GM19452 (cell line): ENCODE measurements around the gene LILRB5.
"Not testable (repeated sequence)": the region's sequence is repeated elsewhere in the genome, so short reads cannot be mapped to it uniquely, and the experiment has no call there.

ENCODE experiments used
- ATAC-seq: cut with Tn5 transposase; IDR thresholded peaks from one replicate; pipeline ENCODE4 v1.9.1; 2021; ENCODE audit not compliant: unreplicated experiment

The LILRB5 gene

DNA sequence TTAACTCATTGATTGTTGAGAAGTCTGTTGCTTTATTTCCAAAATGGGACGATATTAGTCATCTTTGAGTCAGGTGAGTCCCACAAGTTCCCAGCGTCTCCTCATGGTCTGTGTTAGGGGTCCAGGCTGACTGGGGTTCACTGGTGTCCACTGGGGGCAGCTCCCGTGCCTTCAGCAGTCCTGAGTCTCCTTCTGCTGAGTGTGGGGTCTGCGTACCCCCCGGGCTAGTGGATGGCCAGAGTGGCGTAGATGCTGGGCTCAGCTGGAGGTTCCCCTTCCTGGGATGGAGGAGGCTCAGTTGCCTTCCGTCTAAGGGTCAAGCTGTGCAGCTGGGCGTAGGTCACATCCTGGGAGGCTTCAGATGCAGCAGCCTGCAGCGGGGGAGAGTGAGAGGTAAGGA is 40.2 kb downstream of the LILRB5 start:
- ATAC-seq: no peak

DNA sequence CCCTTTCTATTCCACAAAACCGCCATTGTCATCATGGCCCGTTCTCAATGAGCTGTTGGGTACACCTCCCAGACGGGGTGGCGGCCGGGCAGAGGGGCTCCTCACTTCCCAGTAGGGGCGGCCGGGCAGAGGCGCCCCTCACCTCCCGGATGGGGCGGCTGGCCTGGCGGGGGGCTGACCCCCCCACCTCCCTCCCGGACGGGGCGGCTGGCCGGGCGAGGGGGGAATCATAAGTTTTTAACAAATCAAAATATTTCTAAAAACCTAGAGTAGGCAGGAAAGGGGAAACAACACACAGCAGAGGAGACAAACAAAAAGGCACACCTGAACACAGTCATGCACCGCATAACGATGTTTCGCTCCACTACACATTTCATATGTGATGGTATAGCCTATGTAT is 42.3 kb downstream of the LILRB5 start:
- ATAC-seq: not testable (repeated sequence)

DNA sequence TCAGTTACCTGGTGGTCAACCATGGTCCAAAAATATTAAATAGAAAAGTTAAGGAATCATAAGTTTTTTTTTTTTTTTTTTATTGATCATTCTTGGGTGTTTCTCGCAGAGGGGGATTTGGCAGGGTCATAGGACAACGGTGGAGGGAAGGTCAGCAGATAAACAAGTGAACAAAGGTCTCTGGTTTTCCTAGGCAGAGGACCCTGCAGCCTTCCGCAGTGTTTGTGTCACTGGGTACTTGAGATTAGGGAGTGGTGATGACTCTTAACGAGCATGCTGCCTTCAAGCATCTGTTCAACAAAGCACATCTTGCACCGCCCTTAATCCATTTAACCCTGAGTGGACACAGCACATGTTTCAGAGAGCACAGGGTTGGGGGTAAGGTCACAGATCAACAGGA is 42.9 kb downstream of the LILRB5 start:
- ATAC-seq: not testable (repeated sequence)

DNA sequence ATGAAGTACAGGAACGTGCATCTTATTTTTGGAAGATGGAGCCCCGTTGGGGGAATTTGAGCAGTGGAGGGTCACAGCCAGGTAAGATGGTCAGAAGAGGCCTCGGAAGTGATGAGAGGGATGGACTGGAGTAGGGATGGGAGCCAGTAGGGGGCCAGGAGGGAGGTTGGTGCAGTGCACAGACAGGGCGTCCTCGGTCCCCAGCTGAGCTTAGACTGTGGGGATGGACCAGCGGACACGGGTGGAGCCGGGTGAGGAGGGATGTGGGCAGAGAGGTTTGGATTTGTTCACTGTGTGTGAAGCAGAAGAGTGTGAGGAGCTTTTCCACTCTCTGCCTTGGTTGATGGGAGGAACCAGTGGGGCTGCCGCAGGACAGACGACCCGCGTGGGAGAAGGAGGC is 45.8 kb downstream of the LILRB5 start:
- no peak for ATAC-seq

DNA sequence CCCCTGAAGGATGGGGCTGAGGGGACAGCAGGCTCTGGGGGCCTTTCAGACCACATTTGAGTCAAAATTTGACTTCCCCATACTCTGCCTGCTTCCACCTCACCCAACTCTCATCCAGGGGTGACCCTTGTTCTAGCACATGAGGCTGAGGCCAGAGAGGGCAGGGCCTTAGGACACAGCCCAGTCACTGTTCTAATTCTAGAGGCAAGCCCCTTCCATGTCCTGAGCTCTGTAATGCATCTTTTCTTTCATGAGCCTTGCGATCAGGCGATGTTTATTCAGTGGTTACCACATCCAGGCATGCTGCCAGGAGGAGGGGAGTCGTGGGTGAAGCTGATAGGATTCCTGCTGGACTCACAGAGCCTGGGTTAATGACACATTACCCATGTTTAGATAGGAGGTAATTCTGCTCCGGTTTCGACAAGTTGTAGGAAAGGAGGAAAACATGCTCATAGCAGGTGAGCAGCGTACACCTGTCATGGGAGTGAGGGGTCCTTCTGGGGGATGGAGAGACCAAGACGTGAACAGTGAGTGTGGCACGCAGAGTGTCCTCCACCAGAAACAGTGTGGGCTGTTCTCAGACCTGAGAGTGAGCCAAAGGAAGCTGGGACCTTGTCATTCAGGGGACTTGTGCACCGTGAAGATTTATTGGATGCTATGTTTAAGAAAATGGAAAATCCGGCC is 47.1 kb downstream of the LILRB5 start:
- no peak for ATAC-seq

DNA sequence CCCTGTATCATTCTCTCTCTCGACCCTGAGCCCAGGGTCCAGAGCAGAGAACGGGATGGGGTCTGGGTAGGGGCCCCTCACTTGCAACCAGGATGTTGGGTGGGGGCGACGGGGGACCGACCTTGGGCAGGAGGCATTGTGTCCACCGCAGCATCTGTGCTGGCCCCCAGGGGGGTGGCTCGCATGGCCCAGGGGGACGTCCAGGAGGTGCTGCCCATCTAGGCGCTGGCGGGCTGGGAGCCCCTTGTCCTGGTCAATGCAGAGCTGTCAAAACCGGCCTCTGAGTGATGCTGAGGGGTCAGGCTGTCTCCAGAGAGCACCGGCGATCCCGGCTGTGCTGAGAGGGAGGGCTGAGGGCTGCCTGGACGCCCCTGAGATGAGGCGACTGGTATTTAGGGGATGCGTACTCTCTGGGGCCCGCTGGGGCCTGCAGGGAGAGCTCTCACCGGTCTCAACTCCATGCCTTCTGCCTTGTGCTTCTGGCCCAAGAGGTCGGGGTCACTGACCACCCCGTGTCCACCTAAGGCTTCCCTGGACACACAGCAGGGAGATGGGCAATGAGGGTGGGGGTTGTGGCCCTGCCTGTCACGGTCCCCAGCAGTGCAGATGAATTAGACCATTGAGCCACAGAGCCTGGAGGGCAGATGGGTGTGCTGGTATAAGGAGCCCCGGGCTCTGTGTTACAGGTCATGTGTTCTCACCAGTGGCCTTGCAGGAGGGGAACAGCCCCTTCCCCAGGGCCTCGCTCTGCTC is 47.8 kb downstream of the LILRB5 start:
- no peak for ATAC-seq

DNA sequence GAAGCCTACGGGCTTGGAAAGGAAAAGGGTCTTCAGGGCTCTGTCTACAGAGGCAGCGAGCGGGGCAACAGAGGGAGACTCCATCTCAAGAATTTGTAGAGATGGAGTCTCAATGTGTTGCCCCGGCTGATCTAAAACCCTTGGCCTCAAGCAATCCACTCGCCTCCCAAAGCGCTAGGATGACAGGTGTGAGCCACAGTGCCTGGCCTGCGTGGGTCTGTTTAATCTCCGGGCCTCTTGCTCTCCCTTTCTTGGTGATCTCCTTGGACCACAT is 48.4 kb downstream of the LILRB5 start:
- no peak for ATAC-seq

DNA sequence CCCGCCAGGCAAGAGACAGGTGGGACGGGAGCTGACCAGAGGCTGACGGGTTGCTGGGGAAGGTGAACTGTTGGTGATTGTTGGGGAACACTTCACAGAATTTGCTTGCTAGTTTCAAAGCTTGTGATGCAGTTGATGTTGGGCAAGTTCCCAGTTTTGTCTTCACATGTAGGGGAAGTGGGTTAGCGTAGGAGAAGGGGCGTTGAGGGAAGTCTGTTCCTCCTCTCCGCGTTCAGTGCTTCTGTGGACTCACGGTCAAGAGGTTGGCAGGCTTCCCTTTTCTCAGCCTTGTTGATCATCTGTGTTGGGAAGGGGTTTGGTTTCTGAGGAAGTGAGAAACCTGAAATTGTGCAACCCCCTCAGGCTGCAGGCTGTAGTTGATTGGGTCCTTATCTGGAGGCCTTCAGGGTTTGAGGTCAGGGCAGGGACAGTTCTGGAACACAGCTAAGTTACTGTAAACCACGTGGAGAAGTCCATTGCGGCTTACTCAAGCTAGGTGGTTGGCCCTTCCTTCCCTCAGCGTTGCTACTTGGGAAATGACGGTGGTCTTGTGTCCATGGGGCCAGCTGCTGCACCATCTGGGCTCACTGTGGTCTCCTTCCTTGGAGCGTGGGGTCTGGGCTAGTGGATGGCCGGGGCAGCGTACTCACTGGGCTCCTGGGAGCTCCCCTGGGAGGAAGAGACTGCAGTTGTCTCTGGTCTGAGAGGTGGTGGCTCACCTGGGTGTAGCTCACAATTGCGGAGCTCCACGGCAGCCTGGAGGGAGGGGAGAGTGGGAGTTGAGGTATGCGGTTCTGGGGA is 48.9 kb downstream of the LILRB5 start:
- ATAC-seq: peak; percentile 33

DNA sequence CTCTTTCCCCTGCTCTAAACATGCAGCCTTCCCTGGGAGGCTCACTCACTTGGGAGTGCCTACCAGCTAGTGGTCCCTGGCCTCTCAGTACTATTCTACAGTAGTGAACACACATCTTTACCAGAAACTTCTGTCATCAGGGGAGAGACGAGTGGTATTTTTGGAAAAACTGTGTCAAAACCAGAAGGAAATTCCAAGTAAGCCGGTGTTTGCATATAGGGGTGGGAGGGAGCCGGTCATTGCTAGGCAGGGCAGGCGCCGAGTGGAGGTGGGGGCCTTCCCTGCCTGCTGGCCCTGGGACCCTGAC is 49.4 kb downstream of the LILRB5 start:
- ATAC-seq: no peak

DNA sequence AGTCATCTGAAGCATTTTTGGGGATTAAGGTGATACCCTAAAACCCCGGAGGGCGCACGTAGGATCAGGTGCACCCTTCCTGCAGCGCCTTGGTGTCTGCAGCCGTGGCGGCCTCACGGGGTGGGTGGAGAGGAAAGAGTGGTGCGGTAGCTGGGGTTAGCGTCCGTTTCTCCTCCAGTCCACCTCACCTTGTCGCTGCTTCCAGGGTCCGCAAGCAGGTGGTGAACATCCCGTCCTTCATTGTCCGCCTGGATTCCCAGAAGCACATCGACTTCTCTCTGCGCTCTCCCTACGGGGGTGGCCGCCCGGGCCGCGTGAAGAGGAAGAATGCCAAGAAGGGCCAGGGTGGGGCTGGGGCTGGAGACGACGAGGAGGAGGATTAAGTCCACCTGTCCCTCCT is 49.9 kb downstream of the LILRB5 start:
- ATAC-seq: not testable (repeated sequence)

DNA sequence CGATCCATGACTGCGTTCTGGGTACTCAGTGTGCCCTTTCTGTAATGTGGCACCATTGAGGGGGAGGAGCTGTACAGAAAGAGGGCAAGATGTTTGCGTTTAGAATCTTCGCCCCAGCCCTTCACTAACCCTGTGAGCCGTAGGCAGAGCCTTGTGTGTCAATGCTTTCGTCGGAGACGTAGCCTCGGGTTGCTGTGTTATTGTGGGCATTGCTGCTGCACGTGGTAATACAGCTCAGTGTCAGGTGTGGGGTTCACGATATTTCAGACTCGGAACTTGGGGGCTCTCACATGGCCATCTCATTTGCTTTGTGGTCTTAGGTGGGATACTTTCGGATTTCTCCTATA is 50.3 kb downstream of the LILRB5 start:
- ATAC-seq: no peak

DNA sequence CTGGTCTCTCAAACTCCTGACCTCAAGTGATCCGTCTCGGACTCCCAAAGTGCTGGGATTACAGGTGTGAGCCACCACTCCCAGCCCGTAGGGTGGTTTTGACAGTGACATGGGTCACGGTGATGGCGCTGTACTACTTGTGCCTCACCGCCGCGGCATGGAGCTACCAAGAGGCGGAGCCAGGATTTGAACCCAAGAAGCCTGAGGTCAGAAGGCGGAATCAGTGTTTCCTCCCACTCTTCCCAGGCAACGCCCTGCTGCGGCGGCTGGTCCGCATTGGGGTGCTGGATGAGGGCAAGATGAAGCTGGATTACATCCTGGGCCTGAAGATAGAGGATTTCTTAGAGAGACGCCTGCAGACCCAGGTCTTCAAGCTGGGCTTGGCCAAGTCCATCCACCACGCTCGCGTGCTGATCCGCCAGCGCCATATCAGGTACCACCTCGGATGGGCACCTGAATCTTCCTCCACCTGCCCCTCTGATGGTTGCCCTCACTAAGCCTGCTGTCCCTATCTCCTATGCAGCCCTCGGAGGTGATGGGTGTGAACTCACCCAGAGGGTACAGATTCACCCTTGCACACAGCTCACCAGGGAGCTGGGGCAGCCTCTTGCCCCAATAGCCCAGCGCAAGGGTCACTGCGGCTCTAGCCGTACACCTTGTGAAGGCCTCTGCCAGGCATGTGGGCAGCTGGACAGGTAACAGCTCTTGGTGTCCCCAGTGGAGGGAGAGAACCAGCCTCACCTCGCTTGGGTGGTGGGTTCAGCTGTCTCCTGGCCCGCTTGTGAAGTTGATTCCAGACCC is 50.8 kb downstream of the LILRB5 start:
- no peak for ATAC-seq

DNA sequence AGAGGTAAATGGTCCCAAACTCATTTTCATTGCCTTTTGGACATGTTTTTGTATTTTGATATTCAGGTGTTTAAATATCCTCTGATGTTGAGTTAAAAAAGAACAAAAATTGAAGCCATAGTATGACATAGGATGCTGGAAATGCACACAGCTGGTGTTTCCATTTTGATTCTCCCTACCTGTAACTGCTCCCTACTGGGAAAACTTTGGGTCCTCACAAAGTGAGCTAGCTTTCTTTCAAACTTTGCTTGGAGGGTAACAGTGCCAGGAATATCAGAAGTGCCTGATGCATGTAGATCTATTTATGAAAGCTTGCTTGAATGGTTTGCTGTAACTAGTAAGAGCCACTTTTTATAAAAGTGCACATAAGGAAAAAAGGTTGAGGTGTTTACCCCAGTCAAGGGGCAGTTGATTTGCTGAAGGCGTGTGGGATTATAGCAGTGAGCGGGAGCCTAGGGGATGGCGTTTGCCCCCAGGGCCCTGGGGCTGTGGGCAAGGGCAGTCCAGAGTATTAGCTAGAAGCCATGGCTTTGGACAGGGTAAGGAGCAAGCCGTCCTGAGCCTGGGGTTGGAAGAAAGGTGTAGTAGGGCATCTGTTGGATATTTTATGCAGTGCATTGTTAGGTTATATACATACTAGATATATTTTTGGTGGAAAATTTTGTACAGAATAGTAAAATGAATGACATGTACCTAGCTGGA is 52.2 kb downstream of the LILRB5 start:
- no peak for ATAC-seq

DNA sequence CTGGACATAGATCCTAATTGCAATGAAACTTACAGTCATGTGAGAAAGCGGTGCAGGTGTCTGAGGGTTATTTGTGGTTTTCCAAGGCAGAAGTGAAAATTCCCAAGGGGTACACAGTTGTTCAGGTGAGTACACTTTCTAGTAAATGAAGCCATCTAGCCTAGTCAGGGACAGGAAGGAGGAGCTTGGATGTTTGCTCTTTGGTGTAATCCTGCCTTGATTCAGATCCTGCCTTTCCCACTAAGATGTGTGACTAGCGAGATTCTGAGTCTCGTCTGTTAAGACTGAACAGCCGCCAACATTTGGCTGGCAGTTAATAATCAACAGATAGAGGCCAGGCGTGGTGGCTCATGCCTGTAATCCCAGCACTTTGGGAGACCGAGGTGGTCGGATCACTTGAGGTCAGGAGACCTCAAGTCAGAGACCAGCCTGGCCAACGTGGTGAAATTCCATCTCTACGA is 53.9 kb downstream of the LILRB5 start:
- ATAC-seq: no peak

DNA sequence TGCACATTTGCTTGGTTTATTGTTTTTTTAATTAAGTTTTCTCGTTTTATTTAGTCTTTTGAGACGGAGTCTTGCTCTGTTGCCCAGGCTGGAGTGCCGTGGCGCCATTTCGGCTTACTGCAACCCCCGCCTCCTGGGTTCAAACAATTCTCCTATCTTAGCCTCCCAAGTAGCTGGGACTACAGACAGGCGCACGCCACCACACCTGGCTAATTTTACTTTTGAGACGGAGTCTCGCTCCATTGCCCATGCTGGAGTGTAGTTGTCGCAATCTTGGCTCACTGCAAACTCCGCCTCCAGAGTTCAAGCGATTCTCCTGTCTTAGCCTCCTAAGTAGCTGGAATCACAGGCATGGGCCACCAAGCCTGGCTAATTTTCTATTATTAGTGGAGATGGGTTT is 55.1 kb downstream of the LILRB5 start:
- ATAC-seq: no peak

DNA sequence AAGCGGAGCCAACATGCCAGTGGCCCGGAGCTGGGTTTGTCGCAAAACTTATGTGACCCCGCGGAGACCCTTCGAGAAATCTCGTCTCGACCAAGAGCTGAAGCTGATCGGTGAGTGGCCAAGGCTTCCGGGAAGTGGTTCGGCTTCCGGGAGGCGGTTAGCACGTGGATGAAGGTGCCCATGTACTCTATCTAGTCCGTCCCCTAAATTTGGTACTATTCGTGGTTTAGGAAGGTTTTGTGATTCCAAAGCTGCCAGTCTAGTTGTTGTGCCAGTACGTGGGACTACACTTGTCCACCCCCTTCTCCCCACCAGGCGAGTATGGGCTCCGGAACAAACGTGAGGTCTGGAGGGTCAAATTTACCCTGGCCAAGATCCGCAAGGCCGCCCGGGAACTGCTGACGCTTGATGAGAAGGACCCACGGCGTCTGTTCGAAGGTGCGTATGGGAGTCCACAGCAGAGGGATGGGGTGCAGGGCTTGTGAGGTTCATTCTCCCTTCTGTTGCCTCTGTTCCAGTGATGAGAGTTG is 55.8 kb downstream of the LILRB5 start:
- no peak for ATAC-seq
